Lower leg skin (tissue), 3 donors: ENCODE results near the gene KCNA1.

Experiments used
- POLR2A ChIP-seq, 2 donors: fragments of 450-650 bp; IDR thresholded peaks; one replicate each; pipeline ENCODE4 v1.6.1; 2016 to 2017; ENCODE audit warnings: antibody characterized with exemption in 2 of 2, mild to moderate bottlenecking in 1 of 2, moderate library complexity in 1 of 2
- TF ChIP-seq, protein P1 (sequence below), 3 donors: fragments of 450-650 bp; IDR thresholded peaks; one replicate each; pipeline ENCODE4 v1.5.1; 2016; ENCODE audit warnings: antibody characterized with exemption in 3 of 3, mild to moderate bottlenecking in 3 of 3, moderate library complexity in 2 of 3

DNA sequence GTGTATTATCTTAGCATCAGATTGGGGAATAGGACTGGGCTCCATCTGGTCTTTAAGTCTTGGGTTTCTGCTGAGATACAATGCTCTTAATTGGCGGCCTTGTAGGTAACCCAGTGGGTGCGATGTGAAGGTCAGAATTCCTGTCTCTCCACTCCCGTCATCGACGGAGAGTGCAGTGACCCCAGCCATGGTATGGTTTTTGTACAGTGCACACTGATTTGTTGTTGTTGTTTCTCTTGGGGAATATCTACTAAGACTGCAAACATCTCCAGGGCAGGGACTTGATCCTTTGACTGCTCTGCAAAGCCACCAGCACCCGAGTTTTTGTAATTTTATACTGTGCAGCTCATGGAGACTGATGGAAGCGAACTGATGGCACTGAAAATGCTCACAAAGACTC is 41.4 kb downstream of the KCNA1 start:
- TF ChIP-seq, protein P1, sequence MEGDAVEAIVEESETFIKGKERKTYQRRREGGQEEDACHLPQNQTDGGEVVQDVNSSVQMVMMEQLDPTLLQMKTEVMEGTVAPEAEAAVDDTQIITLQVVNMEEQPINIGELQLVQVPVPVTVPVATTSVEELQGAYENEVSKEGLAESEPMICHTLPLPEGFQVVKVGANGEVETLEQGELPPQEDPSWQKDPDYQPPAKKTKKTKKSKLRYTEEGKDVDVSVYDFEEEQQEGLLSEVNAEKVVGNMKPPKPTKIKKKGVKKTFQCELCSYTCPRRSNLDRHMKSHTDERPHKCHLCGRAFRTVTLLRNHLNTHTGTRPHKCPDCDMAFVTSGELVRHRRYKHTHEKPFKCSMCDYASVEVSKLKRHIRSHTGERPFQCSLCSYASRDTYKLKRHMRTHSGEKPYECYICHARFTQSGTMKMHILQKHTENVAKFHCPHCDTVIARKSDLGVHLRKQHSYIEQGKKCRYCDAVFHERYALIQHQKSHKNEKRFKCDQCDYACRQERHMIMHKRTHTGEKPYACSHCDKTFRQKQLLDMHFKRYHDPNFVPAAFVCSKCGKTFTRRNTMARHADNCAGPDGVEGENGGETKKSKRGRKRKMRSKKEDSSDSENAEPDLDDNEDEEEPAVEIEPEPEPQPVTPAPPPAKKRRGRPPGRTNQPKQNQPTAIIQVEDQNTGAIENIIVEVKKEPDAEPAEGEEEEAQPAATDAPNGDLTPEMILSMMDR (IDR thresholded peaks at IDR 0.05) = no peak
- TF ChIP-seq POLR2A (IDR thresholded peaks at IDR 0.05) = no peak
